ENCODE data around the gene ABCC6. TPM values are rescaled to one million over a fixed set of nuclear protein-coding genes. Genes with fewer than 3 reads are reported as not detected.
"Not testable (repeated sequence)": the region's sequence is repeated elsewhere in the genome, so short reads cannot be mapped to it uniquely, and the experiment has no call there.

The ABCC6 gene
- total and polyA plus RNA-seq, 8 donors = 10.8 to 30.6 (median 15.7) TPM

GRCh38 chr16:16151315-16151714, 72.0 kb downstream of the ABCC6 start:
- no peak overlapping the region for H3K4me3 ChIP-seq
- no peak for TF ChIP-seq CTCF (IDR thresholded peaks at IDR 0.05)
- FAIRE-seq (no peak), DNase-seq (no peak), ATAC-seq (no peak)
- WGBS, 2 donors = 93 to 94% methylated on average over 8 of the region's 8 CpGs
- H3K4me1 ChIP-seq = peaks cover 6 to 13% (median 9%) of the 10 kb centered on the region in 3 donors
- intact Hi-C loops (cut with DNase I) = no loop called here
- no peaks in the 10 kb centered on the region for H3K9me3 ChIP-seq
- no peaks in the 10 kb centered on the region for H3K27me3 ChIP-seq
- H3K36me3 ChIP-seq = peaks cover 0 to 2% (median 0%) of the 10 kb centered on the region in 3 donors
- H3K27ac ChIP-seq = no peak overlapping the region

- no peak for TF ChIP-seq CTCF (IDR thresholded peaks at IDR 0.05)
- no peaks in the 10 kb centered on the region for H3K36me3 ChIP-seq
- no peak overlapping the region for H3K27ac ChIP-seq
- intact Hi-C loops (cut with DNase I) = no loop called here
- H3K4me3 ChIP-seq = no peak overlapping the region
- 92 to 95% methylated on average over 4 of the region's 4 CpGs for WGBS, 2 donors
- no peaks in the 10 kb centered on the region for H3K27me3 ChIP-seq
- peaks cover 6 to 13% (median 9%) of the 10 kb centered on the region in 3 donors for H3K4me1 ChIP-seq
- FAIRE-seq (no peak), DNase-seq (no peak), ATAC-seq (no peak)
- H3K9me3 ChIP-seq = no peaks in the 10 kb centered on the region
These were observed 72.5 kb downstream of the ABCC6 start for GRCh38 chr16:16150878-16151152.

GRCh38 chr16:16150117-16150877, 73.0 kb downstream of the ABCC6 start:
- ATAC-seq (peak; percentile 67 to 88 (median 82)), FAIRE-seq (no peak), DNase-seq (peak; percentile 71 to 91 (median 82))
- Histone ChIP-seq H3K27ac (peak overlapping the region; percentile 48 to 68 (median 61)), H3K9me3 (no peaks in the 10 kb centered on the region), H3K4me3 (no peak overlapping the region), H3K36me3 (no peaks in the 10 kb centered on the region), H3K4me1 (peaks cover 6 to 13% (median 9%) of the 10 kb centered on the region in 3 donors), H3K27me3 (no peaks in the 10 kb centered on the region)
- WGBS, 2 donors = 17 to 18% methylated on average over 28 of the region's 28 CpGs
- no peak for TF ChIP-seq CTCF (IDR thresholded peaks at IDR 0.05)
- intact Hi-C loops (cut with DNase I) = no loop called here

GRCh38 chr16:16149710-16150116, 73.6 kb downstream of the ABCC6 start:
- Histone ChIP-seq H3K36me3 (no peaks in the 10 kb centered on the region), H3K27me3 (no peaks in the 10 kb centered on the region), H3K4me1 (peaks cover 6 to 13% (median 9%) of the 10 kb centered on the region in 3 donors), H3K4me3 (no peak overlapping the region), H3K9me3 (no peaks in the 10 kb centered on the region), H3K27ac (peak overlapping the region; percentile 48 to 68 (median 61))
- DNase-seq (peak in 1 of 6 donors; percentile 19), FAIRE-seq (no peak), ATAC-seq (peak; percentile 39 to 52 (median 45))
- 26 to 36% methylated on average over 10 of the region's 10 CpGs for WGBS, 2 donors
- TF ChIP-seq CTCF (IDR thresholded peaks at IDR 0.05) = no peak
- intact Hi-C loops (cut with DNase I) = loop anchor here in 1 of 3 donors (10.0 kb wide), 1 partner anchor 375 kb away; no protein-coding TSS in a partner anchor

- no peak overlapping the region for H3K4me3 ChIP-seq
- H3K27me3 ChIP-seq = no peaks in the 10 kb centered on the region
- TF ChIP-seq CTCF (IDR thresholded peaks at IDR 0.05) = no peak
- no peak for DNase-seq
- H3K36me3 ChIP-seq = no peaks in the 10 kb centered on the region
- ATAC-seq = peak in 1 of 4 donors; percentile 17
- no peak overlapping the region for H3K27ac ChIP-seq
- 34 to 37% methylated on average over 9 of the region's 9 CpGs for WGBS, 2 donors
- intact Hi-C loops (cut with DNase I) = loop anchor here in 1 of 3 donors (10.0 kb wide), 1 partner anchor 374 kb away; no protein-coding TSS in a partner anchor
- H3K4me1 ChIP-seq = peaks cover 6 to 13% (median 9%) of the 10 kb centered on the region in 3 donors
- H3K9me3 ChIP-seq = no peaks in the 10 kb centered on the region
- no peak for FAIRE-seq
These were observed 74.5 kb downstream of the ABCC6 start for GRCh38 chr16:16148755-16149154.

GRCh38 chr16:16148000-16148599, 75.2 kb downstream of the ABCC6 start:
- intact Hi-C loops (cut with DNase I) = loop anchor here in 1 of 3 donors (10.0 kb wide), 1 partner anchor 373 kb away; no protein-coding TSS in a partner anchor
- H3K36me3 ChIP-seq, FAIRE-seq, H3K9me3 ChIP-seq, H3K4me3 ChIP-seq, DNase-seq, H3K27ac ChIP-seq, ATAC-seq, H3K27me3 ChIP-seq: not testable (repeated sequence)
- WGBS, 2 donors = 68 to 74% methylated on average over 15 of the region's 15 CpGs
- H3K4me1 ChIP-seq = peaks cover 6 to 13% (median 9%) of the 10 kb centered on the region in 3 donors

Measured in pancreas (tissue), 10 donors.